Gastrocnemius medialis (tissue), 4 donors: ENCODE data around the gene ABHD10. TPM values are rescaled to one million over a fixed set of nuclear protein-coding genes. Genes with fewer than 3 reads are reported as not detected.

Source experiments
- ATAC-seq, 2 donors: fragments of 150-250 bp; one replicate each; pipeline ENCODE4 v1.9.1; 2016
- DNase-seq, 2 donors: peaks; one replicate each; pipeline ENCODE4 v3.0.0-alpha.2; 2019
- H3K27ac ChIP-seq, 4 donors: fragments of 200-600 bp; sonication (generic); 1 replicate in 1 of 4; 2 replicates in 3 of 4; pipeline ENCODE4 v1.5.1; 2016 to 2018; ENCODE audit warnings: mild to moderate bottlenecking in 2 of 4, moderate library complexity in 1 of 4
- H3K27me3 ChIP-seq, 3 donors: fragments of 200-600 bp; sonication (generic) in 2 of 3; 1 replicate in 1 of 3; 2 replicates in 2 of 3; pipeline versions ENCODE4 v1.5.1 to v1.6.0; 2016 to 2019; ENCODE audit warnings: mild to moderate bottlenecking in 1 of 3, moderate library complexity in 1 of 3
- H3K36me3 ChIP-seq, 2 donors: fragments of 200-600 bp; sonication (generic) in 1 of 2; one replicate each; pipeline ENCODE4 v1.5.1; 2017 to 2018
- H3K4me1 ChIP-seq, 2 donors: fragments of 200-600 bp; sonication (generic) in 1 of 2; one replicate each; pipeline ENCODE4 v1.5.1; 2016 to 2017; ENCODE audit warnings: mild to moderate bottlenecking in 2 of 2
- H3K4me3 ChIP-seq, 4 donors: fragments of 200-600 bp; sonication (generic) in 3 of 4; 1 replicate in 1 of 4; 2 replicates in 3 of 4; pipeline ENCODE4 v1.5.1; 2016 to 2019; ENCODE audit warnings: mild to moderate bottlenecking in 2 of 4
- H3K9me3 ChIP-seq, 3 donors: fragments of 200-600 bp; sonication (generic) in 2 of 3; 1 replicate in 1 of 3; 2 replicates in 2 of 3; pipeline ENCODE4 v1.5.1; 2016 to 2019
- CTCF ChIP-seq, 5 experiments: fragments of 450-650 bp in 3 of 5; fragments of 200-600 bp in 2 of 5; sonication (generic) in 2 of 5; IDR thresholded peaks in 4 of 5; conservative IDR thresholded peaks in 1 of 5; 1 replicate in 4 of 5; 2 replicates in 1 of 5; pipeline ENCODE4 v1.5.1; 2016 to 2019; ENCODE audit warnings: antibody characterized with exemption in 5 of 5, mild to moderate bottlenecking in 3 of 5, moderate library complexity in 3 of 5
- POLR2A ChIP-seq, 2 donors: fragments of 450-650 bp; IDR thresholded peaks; one replicate each; pipeline ENCODE4 v1.6.1; 2017; ENCODE audit warnings: antibody characterized with exemption in 2 of 2, mild to moderate bottlenecking in 2 of 2, moderate library complexity in 2 of 2
- in situ Hi-C, 4 donors: fragments of 200-750 bp; cut with MboI; loops; one replicate each; pipeline versions ENCODE4 v1.15.0 to v1.8.0; 2017; ENCODE audit warnings: low sequenced_read_pairs in 4 of 4
- intact Hi-C: fragments of 100-400 bp; cut with DNase I; formaldehyde crosslinking; loops from one replicate; pipeline ENCODE4 v1.15.1; 2023; ENCODE audit warnings: low total_unique reads
- total RNA-seq, 4 donors: library from RNA; depleted of rRNA; stranded (reverse); fragments of >200 nt; gene quantifications; one replicate each; pipeline versions ENCODE4 v1.1.0 to v1.2.3, GENCODE V29; 2016

Gene ABHD10
- total RNA-seq, 4 donors from 2014 or later: 6.3 to 13.3 (median 9.0) TPM

DNA sequence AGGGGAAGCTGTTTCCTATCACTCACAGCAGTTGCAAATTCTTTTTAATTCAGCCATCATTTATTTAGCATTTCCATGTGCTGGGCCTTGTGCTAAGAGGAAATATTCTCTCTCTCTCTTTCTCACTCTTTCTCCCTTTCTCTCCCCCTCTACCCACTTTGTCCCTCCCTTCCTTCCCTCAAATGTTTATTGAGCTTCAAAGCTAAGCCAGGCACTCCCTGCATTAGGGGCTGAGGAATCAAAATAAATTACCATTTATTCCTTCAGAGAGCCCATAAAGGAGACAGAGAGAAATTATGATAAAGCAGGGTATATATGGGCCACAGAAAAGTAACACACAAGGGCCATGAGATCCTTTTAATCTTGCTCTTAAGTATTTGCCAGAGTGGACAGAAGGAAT is 62.5 kb downstream of the ABHD10 start:
- H3K9me3 ChIP-seq: no peaks in the 10 kb centered on the region
- in situ Hi-C loops: no loop called here
- no peak for TF ChIP-seq CTCF (IDR thresholded peaks at IDR 0.05 in 4 of 5, conservative IDR thresholded peaks at IDR 0.05 in 1 of 5)
- no peak for TF ChIP-seq POLR2A (IDR thresholded peaks at IDR 0.05)
- H3K36me3 ChIP-seq: no peaks in the 10 kb centered on the region
- DNase-seq (no peak), ATAC-seq (no peak)
- H3K27me3 ChIP-seq: no peaks in the 10 kb centered on the region
- intact Hi-C loops: no loop called here
- peaks cover 0 to 4% of the 10 kb centered on the region in 2 donors for H3K4me1 ChIP-seq
- H3K27ac ChIP-seq: no peak overlapping the region
- H3K4me3 ChIP-seq: no peak overlapping the region

- no peak for ATAC-seq
- intact Hi-C loops: no loop called here
Measured at GRCh38 chr3:112042842-112043280, 64.0 kb downstream of the ABHD10 start.

More at GRCh38 chr3:112042842-112043280, 64.0 kb downstream of the ABHD10 start:
- no peaks in the 10 kb centered on the region for H3K36me3 ChIP-seq
- H3K27ac ChIP-seq: no peak overlapping the region
- peaks cover 0 to 4% of the 10 kb centered on the region in 2 donors for H3K4me1 ChIP-seq
- no peak for TF ChIP-seq CTCF (IDR thresholded peaks at IDR 0.05 in 4 of 5, conservative IDR thresholded peaks at IDR 0.05 in 1 of 5)
- no peak for TF ChIP-seq POLR2A (IDR thresholded peaks at IDR 0.05)
- no peak overlapping the region for H3K4me3 ChIP-seq
- in situ Hi-C loops: no loop called here
- H3K9me3 ChIP-seq: no peaks in the 10 kb centered on the region
- no peaks in the 10 kb centered on the region for H3K27me3 ChIP-seq
- DNase-seq: no peak

Other genes with a start within 250 kb of the ABHD10 start
- 1 to 10 TPM; 3.0 to 7.2 (median 4.0) TPM for gene PHLDB2, start 119.8 kb upstream of the ABHD10 start, total RNA-seq
- not detected for gene TAGLN3, start 19.9 kb downstream of the ABHD10 start, total RNA-seq
- not detected for gene TMPRSS7, start 55.7 kb downstream of the ABHD10 start, total RNA-seq
- gene C3orf52, start 107.4 kb downstream of the ABHD10 start, total RNA-seq: 1 to 10 TPM in 1 of 4 donors, under 1 TPM in 3; 0.39 to 1.1 (median 0.82) TPM
- not detected for gene GCSAM, start 154.2 kb downstream of the ABHD10 start, total RNA-seq